HG03066 (cell line): ENCODE measurements around the gene NASP.

Source experiments
- ATAC-seq: cut with Tn5 transposase; IDR thresholded peaks from one replicate; pipeline ENCODE4 v1.9.1; 2021; ENCODE audit warnings: low read depth; ENCODE audit not compliant: unreplicated experiment

The NASP gene, protein sequence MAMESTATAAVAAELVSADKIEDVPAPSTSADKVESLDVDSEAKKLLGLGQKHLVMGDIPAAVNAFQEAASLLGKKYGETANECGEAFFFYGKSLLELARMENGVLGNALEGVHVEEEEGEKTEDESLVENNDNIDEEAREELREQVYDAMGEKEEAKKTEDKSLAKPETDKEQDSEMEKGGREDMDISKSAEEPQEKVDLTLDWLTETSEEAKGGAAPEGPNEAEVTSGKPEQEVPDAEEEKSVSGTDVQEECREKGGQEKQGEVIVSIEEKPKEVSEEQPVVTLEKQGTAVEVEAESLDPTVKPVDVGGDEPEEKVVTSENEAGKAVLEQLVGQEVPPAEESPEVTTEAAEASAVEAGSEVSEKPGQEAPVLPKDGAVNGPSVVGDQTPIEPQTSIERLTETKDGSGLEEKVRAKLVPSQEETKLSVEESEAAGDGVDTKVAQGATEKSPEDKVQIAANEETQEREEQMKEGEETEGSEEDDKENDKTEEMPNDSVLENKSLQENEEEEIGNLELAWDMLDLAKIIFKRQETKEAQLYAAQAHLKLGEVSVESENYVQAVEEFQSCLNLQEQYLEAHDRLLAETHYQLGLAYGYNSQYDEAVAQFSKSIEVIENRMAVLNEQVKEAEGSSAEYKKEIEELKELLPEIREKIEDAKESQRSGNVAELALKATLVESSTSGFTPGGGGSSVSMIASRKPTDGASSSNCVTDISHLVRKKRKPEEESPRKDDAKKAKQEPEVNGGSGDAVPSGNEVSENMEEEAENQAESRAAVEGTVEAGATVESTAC

GRCh38 chr1:45583666-45584350, at the start of gene NASP:
TSS of gene NASP (plus strand) at chr1:45584041. CDS start at chr1:45584147, 106 bp downstream.
- peak; percentile 59 for ATAC-seq

- no peak for ATAC-seq
These were observed 47.7 kb upstream of the NASP start for GRCh38 chr1:45535988-45536766.

DNA sequence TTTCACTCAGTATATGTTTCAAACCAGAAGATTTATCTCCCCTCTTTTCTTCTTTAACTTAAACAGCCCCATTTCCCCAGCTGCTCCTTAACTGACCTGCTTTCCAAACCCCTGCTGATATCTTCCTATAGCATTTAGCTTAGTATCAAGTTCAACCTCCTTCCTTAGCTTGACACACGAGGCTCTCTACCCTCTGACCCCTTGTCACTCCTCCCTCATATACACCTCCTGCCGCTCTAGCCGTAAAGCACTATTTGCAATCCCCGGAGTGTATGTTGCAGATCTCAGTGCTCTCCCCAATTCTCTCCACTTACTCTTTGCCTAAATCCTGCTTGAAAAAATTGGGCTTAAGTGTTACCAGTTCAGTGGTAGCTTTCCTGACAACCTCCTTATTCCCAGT, 47.0 kb upstream of the NASP start:
- ATAC-seq: no peak

GRCh38 chr1:45541193-45541592, 42.6 kb upstream of the NASP start:
- no peak for ATAC-seq

DNA sequence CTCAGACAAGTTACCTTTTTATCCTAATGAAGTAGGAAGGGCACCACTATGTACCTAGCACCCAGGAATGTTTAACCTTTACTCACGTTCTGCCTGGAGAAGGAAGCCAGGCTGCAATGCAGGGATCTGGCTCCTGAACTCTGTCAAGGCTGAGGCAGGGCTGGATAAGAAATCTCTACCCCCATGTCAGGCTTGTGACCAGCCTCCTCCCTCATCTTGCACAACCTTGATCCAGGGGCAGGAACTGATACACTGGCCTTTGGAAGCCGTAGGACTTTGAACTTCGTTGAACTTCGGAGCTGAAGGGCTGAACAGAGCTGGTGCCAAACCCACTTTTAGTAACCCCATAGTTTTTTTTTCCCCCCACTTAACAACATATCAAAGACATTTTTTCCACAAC, 41.2 kb upstream of the NASP start:
- no peak for ATAC-seq

DNA sequence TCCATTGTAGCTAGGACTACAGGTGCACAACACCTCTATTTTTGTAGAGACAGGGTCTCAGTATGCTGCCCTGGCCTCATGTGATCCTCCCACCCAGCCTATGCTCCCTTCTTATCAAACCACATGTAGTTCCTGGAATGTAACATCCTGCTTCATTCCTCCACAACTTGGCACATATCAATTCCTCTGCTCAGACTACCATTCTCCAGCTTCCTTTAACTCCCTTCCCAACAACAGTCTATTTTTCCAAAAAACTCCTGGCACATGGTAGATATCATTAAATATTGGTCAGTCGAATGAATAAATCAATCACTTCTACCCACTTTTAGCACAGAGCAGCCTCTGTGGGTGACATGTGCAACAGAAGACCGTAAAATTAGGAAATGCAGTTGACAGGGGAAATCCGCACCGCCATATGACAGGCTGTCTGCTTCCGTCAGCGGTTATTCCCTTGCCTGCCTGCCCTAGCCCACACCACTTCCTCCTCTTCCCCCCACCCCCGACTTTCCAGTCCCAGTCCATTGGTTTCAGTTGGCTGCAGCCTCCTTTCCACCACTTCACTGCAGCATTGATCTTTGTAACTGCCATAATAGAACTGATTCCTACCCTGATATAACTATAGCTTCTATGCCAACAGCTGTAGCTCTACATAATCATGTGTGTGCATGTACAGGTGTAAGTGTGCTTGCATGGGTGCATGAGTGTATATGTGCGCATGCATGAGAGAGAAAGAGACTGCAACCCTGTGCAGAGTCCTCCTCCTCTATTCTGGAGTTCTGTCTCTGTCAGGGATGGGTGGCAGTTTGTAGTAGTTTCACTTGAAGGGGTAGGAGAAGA, 40.0 kb upstream of the NASP start:
- no peak for ATAC-seq

DNA sequence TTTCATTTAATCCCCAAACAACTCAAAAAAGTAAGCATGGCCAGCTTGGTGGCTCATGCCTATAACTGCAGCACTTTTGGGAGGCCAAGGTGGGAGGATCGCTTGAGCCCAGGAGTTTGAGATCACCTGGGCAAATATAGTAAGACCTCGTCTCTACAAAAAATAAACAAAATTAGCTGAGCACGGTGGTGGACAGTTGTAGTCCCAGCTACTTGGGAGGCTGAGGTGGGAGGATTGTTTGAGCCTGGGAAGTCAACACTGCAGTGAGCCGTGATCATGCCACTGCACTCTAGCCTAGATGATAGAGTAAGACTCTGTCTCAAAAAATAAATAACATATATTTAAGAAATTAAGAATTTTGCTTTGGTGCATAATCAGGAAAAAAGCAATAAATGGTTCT, 39.3 kb upstream of the NASP start:
- ATAC-seq: no peak

DNA sequence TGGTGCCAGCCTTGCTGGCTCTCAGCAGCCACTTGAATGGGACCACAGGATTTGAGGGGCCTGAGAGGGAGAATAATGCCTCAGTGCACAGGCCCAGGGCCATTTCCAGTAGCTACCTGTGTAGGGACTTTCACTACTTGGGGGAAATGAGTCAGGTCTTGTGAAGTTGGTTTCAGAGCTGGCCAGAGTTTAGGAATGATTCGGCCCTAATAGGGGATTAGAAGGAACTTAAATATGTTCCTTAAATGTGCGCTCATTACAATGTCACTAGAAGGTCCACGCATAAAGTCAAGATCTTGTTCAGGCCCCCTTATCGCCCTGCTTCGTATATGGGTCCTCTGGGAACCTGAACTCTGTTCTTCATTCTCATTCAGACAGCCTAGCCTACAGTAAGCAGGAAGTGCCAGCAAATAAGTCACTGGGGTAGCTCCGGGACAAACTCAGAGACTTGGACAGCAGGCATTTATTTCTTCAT, 38.8 kb upstream of the NASP start:
- no peak for ATAC-seq

GRCh38 chr1:45545553-45546310, 38.1 kb upstream of the NASP start:
- no peak for ATAC-seq

- ATAC-seq: peak; percentile 75
These were observed 33.2 kb upstream of the NASP start, which contains the start of gene AKR1A1 for GRCh38 chr1:45550401-45551351. TSS of gene AKR1A1 (plus strand) at chr1:45550826. CDS start at chr1:45561795, 10,969 bp downstream.

- no peak for ATAC-seq
These were observed 32.2 kb upstream of the NASP start for GRCh38 chr1:45551684-45552083.

- no peak for ATAC-seq
These were observed 31.5 kb upstream of the NASP start for GRCh38 chr1:45552331-45552730.

GRCh38 chr1:45554198-45554597, 29.6 kb upstream of the NASP start:
- ATAC-seq: no peak

DNA sequence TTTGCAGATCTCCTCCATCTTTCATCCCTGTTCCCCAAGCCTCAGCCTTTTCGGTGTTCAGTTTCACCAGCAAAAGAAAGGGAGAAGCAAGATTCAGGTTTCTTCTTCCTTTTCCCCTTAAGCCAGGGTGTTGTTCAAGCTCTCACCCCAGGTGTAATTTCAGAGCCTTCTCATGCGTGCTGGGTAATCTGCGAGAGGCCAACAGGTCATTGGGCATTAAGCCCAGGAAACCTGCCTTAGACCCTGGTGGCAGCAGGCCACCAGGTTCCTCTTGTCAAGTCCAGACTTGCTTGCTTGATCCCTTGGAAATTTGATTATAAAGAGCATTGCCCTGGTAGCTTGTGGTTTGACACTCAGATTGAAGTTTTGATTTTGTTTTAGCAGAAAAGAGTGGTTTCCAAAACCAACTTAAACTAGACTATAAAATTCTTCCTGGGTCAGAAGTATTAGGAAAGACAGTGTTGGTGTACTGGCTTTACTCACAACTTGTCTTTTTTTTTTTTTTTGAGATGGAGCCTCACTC, 26.4 kb upstream of the NASP start:
- ATAC-seq: no peak

- no peak for ATAC-seq
These were observed 20.0 kb upstream of the NASP start for GRCh38 chr1:45563843-45564242.

- no peak for ATAC-seq
These were observed 17.1 kb upstream of the NASP start for GRCh38 chr1:45566722-45567121.

GRCh38 chr1:45567911-45568310, 15.9 kb upstream of the NASP start:
- ATAC-seq: no peak
